Medulla oblongata (tissue), 1 donor: ENCODE measurements around the gene DNAJC15.
"Not testable (repeated sequence)": the region's sequence is repeated elsewhere in the genome, so short reads cannot be mapped to it uniquely, and the experiment has no call there.

Experiments used
- DNase-seq: peaks from one replicate; pipeline ENCODE4 v3.0.0-alpha.2; 2015; ENCODE audit errors: extremely low spot score

The DNAJC15 gene

DNA sequence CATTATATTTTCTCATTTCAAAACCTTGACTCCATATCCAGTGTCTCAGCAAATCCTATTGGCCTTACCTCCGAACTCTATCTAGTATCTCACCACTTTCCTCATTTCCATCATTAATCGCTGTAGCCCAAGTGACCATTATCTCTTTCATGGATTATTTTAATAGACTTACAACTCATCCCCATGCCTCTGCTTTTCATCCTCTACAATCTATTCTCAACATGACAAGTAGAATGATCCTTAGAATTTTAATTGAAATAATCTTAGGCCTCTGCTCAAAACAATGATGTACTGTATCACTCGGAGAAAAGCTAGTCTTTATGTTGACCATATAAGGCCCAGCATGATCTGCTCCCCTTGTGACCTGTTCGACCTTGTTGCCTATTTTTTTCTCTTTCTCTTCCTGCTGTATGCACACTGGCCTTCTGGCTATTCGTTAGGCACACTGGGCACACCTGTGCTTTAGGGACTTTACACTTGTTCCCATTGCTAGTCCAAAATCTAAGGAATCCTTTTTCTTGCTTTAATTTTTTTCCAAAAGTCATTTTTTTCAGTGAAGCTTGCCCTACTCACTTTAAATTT is 21.4 kb downstream of the DNAJC15 start:
- peak; percentile 36 for DNase-seq

DNA sequence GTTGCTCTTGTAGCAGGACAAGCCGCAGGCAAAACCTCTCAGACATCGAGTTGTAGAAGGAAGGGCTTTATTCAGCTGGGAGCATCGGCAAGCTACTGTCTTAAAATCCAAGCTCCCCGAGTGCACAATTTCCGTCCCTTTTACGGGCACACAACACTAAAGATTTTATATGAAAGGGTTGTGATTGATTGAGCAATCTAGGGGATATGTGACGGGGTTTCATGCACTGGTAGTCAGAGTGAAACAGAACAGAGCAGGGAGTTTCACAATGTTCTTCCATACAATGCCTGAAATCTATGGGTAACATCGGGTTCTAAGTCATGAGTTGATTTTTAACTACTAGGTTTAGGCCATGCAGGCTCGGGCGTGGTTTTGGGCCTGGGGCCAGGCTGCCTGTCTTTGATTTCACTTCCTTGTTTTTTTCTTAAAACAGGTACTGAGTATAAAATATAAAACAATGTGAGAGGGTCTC is 22.0 kb downstream of the DNAJC15 start:
- DNase-seq: peak; percentile 51

DNA sequence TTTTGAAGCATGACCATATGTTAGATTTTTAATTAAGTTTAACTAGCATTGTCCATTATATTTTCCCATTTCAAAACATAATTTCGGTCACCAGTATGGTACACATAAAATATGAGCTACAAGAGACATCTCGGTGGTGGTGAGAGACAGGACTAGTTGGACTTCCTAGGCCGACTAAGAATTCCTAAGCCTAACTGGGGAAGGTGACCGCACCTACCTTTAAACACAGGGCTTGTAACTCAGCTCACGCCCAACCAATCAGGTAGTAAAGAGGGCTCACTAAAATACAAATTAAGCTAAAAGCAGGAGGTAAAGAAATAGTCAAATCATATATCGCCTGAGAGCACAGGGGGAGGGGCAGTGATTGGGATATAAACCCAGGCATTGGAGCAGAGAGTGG is 22.9 kb downstream of the DNAJC15 start:
- DNase-seq: no peak

DNA sequence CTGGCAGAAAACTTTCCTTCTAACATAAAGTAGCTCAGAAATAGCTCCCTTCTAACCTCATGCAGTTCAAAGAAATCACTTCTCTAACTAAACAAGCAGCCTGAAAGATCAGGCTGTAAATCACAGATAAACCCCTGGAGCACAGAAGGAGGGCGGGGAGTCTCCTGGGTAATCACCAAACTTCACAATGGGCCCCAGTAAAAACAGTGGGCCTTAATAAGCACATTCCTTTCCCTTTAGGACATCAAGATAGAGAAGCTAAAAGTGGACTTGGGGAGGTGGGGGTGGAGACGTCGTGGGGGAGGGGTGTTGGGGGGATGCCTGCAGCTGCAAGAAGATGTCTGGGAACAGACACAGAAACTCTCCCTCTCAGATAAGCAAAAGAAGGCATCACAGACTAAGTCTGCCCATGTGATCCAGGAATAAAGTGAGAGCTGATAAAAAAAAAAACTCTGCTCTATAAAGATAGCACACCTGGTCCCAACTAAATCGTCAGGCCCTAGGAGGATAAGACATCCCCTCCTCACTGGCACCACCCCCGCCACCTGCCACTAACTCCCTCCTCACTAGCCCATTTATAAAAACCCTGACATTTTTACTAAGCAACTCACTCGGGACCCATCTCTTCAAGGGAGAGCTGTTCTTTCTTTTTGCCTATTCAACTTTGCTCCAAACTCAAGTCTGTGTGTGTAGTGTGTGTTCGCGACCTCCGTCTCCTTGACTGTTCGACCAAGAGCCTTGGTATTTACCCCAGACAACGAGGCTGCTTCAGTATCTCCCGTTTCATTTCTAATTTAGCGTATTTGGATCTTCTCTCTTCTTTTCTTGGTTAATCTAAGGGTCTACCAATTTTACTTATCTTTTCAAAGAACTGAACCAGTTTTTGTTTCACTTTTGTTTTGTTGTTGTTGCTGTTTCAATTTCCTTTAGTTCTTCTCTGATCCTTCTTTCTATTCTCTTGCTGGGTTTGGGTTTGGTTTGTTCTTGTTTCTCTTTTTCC is 31.7 kb downstream of the DNAJC15 start:
- peak; percentile 51 for DNase-seq

DNA sequence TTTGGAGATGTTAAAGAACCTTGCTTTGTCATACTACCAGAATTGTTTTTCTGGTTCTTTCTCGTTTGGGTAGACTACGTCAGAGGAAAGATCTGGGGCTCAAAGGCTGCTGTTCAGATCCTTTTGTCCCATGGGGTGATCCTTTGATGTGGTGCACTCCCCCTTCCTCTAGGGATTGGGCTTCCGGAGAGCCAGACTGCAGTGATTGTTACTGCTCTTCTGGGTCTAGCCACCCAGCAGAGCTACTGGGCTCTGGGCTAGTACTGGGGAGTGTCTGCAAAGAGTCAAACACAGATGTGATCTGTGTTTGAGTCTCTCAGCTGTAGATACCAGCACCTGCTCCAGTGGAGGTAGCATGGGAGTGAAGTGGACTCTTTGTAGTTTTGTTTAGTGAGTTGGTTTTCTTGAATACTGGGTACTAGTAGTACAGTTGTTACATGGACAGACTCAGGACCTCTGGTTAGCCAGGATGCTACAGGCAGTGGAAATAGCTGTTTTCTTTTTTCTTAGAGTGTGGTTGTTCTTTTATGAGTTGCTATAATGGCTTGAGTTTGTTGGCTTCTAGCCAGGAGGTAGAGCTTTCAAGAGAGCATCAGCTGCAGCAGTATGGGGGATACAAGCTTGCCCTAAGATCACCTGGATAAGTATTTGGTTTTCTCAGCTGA is 34.4 kb downstream of the DNAJC15 start:
- DNase-seq: no peak

DNA sequence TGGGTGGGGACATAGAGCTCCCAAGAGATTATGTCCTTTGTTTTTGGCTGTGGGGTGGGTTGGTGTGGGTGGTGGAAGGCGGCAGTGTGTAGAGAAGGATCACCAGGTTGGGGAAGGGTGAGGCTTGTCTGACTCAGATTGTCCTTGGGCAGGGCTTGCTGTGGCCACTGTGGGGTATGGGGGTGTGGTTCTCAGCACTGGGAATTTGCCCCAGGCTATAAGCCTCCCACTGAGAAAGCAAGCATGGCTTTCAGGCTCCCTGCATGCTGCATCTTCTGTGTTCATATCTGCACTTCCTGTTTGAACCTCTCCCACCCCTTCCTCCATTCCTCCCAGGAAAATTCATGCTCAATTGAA is 34.9 kb downstream of the DNAJC15 start:
- no peak for DNase-seq

DNA sequence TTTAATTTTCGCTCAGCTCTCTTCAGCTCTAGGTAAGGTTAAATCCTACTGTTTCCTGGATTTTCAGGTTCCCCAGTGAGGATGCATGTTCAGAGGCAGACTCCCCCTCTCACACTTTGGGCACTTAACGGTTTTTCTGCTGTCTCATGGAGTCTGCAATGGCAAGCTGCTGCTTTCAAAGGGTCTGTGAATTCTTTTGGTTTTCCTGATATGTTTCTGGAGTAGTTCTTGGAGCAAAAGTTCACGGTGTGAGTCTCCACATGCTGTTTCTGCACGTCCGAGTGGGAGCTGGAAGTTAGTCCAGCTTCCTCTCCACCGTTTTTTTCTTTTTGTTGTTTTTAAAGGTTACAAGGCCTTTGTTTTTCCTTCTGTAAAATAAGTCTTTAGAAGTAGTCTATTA is 35.4 kb downstream of the DNAJC15 start:
- DNase-seq: no peak

DNA sequence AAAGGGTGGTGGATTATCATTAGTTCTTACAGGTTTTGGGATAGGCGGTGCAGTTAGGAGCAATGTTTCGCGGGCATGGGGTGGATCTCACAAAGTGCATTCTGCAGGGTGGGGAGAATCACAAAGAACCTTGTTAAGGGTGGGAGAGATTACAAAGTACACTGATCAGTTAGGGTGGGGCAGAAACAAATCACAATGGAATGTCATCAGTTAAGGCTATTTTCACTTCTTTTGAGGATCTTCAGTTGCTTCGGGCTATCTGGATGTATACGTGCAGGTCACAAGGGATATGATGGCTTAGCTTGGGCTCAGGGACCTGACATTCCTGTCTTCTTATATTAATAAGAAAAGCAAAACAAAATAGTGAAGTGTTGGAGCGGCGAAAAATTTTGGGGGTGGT is 36.4 kb downstream of the DNAJC15 start:
- not testable (repeated sequence) for DNase-seq

DNA sequence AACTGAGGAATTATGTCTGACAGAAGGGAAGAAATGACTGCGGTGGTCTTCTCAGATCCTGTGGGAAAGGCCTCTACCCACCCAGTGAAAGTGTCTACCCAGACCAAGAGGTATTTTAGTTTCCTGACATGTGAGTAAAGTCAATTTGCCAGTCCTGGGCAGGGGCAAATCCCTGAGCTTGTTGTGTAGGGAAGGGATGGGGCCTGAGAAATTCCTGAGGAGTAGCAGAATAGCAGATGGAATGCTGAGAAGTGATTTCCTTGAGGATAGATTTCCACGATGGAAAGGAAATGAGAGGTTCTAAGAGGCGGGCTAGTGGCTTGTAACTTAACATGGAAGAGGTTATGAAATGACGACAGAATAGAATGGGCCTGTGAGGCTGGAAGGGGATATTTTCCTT is 37.4 kb downstream of the DNAJC15 start:
- not testable (repeated sequence) for DNase-seq

DNA sequence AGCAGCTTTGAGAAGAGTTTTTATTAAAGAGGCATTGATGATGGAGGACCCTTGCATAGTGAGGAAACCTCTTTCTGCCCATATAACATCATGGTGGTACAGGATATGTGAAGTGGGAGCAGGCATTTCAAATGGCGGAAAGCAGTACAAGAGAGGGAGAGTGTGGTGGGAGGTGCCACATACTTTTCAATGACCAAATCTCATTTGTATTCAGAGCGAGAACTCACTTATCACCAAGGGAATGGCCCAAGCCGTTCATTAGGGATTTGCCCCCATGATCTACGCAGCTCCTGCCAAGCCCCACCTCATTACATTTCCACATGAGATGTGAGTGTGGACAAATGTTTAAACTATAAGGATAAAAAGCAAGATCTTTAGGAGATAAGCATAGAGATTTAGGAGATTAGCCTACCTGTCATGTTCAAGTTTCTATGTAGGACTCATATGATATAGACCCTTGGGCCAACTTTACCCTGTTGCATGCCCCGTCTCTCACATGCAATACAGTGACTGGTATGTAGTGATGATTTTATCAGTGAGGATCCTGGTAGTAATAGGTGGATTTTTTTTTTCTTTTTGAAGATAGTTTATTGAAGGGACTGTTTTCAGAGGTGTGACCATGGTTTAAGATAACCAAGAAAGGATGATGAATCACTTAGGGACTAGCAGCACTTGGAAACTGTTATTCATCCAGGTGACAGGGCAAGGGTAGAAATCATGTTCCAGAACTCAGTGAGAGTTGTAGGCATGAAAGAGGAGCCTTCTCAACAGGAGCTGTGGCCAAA is 38.3 kb downstream of the DNAJC15 start:
- no peak for DNase-seq

DNA sequence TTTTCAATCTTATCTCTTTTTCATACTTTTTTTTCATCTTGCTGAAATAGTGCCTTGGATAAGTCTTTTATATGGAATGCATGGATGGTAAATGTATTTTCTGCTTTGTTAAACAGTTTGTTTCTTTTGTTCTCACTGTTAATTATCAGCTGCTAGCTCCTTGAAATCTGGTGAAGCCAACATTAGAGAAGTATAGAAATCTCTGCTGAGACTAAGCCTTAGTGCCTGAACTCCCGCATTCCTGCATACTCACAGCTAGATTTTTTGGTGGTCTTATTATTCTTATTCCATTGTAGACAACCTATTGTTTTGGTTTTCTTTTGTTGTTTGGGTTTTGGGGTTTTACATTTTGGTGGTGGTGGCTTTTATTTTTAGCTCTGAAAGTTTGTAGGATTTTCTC is 48.4 kb downstream of the DNAJC15 start:
- no peak for DNase-seq

DNA sequence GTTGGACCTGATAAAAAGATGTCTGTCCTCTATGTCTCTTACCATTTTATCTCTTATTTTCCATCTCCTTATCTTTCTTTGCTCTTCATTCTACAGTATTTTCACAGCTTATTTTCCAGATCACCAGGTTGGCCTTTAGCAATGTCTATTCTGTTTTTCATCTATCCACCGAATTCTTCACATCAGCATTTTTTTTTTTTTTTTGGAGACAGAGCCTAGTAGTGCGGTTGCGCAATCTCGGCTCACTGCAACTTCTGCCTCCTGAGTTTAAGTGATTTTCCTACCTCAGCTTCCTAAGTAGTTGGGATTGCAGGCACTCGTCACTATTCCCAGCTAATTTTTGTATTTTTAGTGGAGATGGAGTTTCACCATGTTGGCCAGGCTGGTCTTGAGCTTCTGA is 49.0 kb downstream of the DNAJC15 start:
- DNase-seq: no peak

DNA sequence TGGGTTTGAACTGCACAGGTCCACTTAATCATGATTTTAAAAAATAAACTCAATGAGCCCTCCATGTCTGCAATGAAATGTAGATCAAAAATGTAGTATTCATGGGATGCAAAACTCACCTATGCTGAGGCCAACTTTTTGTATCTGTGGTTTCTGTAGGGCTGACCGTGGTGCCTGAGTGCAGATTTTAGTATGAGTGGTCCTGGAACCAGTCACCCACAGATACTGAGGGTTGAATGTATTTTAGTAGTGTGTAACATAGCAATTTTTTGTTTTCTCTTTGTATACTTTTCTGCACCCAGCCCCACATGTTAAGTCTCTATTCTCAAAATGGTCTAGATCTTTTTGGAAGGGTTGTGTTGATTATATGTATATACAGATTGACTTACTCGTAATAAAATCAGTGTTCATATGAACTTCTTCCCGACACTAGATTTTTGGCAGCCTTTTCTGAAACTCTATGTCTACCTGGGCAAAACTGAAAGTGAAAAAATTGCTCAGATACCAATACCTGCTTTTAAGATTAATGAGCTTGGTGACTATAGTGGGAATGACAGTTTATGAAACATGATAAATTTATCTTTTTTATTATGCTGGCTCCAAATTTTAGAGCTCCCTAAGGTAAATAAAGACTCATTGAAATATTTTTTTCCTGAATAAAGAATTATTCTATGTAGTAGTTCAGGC is 51.6 kb downstream of the DNAJC15 start:
- no peak for DNase-seq

DNA sequence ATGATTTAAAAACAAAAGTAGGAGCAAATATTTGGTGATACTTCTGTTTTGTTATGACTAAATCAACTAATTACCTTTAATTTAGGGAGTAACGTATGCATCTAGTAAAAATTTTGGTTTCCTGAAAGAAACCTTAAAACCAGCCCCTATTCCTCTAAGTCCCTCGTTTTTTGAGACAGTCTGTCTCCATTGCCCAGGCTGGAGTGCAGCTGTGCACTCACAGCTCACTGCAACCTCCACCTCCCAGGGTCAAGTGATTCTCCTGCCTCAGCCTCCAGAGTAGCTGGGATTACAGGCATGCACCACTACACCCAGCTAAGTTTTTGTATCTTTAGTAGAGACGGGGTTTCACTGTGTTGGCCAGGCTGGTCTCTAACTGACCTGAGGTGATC is 52.1 kb downstream of the DNAJC15 start:
- DNase-seq: not testable (repeated sequence)

DNA sequence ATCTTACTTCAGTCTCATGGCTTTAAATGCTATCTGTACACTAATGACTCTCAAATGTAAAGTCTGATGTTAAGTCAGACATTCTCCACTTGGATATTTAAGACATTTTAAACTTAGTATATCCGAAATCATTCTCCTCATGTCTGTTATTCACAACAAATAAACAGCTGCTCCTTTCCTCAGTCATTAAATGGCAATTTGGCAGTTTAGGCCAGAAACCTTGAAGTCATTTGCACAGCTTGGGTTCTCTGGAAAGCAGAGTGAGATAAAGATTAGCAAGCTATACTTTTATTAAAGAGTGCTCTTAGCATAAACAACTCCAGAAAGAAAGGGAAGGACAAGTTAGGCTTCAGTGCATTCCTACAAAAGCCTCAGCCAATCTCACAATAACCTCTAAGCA is 53.7 kb downstream of the DNAJC15 start:
- DNase-seq: no peak

DNA sequence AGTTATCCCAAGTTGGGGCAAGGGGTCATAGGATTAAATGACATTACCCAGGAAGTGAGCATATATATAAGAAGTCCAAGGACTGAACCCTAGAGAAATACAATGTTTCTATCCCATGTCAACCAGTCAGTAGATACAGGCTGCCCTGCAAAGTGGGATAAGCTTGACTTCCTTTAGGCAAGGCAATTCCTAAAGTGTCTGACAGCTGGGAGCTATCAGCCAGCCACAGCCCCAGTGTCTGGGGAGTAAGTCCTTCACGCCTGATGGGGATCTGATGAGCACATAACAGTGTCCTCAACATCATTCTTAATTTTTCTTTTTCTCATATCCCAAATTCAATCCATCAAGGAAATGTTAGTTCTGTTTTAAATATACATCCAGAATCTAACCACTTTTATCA is 54.1 kb downstream of the DNAJC15 start:
- no peak for DNase-seq

DNA sequence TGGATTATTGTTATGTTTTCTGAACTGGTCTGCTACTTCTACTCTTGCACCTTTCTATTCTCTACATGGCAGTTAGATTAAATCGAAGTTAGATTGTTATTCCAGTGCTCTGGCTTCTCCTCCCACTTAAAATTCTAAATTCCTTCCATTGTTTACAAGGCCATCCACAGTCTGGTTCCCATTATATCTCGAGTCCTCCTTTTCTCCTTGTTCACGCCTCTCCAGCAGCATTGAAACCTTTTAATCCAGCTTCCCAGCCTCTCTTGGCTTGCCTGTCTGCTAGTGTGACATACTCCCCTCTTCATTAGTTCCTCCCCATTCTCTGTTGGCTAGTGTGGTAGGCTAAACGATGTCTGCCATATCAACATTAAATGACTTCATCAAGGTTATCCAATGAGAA is 54.5 kb downstream of the DNAJC15 start:
- DNase-seq: no peak

DNA sequence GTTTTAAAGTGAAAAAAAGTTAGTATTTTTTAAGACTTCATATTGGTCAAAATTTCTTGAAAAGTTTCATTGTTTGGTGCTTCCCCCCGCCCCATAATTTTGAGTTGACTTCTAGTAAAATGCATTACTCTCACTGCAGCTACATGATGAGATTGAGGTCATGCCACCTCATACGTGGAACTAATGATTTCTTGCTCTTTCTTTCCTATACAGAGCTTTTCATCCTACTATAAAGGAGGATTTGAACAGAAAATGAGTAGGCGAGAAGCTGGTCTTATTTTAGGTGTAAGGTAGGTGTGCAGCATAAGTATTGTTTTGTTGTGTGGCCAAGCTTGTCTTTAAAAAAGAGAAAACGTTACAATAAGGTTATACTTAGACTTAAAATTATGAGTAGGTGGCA is 55.0 kb downstream of the DNAJC15 start:
- DNase-seq: no peak

DNA sequence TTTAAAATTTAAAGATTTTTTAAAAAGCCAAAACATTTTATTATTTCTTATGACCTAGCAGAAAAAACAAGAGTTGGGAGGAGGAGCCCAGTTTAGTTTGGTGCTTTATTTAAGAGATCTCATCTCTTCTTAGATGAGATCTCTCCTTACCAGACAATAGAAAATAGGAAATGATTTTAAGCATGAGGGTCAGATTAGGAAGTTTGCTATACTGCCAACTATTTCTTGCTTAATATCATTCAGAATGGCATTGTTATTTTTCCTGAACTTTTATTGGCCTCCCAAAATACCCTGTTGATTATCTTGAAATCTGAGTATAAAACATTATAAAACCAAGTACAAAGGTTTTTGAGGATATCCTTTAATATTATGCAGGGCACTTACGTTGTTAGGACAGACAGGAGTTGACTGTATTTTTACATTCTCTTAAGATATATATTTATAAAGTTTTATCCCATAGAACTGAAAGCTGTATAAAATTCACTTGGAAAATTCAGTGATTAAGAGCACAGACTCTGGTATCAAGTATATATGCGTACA is 56.1 kb downstream of the DNAJC15 start:
- no peak for DNase-seq

DNA sequence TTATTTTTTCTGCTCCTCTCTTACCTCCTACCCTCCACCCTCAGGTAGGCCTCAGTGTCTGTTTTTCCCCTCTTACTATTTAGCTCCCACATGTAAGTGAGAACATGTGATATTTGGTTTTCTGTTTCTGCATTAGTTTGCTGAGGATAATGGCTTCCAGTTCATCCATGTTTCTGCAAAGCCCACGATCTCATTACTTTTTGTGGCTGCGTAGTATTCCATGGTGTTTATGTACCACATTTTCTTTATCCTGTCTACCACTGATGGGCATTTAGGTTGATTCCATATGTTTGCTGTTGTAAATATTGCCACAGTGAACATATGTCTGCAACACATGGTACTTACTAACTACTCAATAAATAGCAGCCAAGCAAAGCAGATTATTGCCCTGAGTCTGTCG is 56.8 kb downstream of the DNAJC15 start:
- DNase-seq: no peak

DNA sequence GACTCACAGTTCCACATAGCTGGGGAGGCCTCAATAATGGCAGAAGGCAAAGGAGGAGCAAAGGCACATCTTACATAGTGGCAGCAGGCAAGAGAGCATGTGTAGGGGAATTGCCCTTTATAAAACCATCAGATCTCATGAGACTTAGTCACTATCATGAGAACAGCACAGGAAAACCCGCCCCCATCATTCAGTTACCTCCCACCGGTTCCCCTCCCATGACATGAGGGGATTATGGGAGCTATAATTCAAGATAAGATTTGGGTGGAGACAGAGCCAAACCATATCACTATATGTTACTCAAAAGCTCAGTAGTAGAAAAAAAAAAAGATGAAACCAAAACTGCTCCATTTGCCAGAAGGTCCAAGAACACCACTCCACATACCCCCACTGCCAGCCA is 58.5 kb downstream of the DNAJC15 start:
- DNase-seq: no peak
